Stimulated activated CD4-positive, alpha-beta T cell treated with anti-CD3 and anti-CD28 coated beads, Interleukin-4, amount 100 ng/mL, for 48 hours (primary cell): ENCODE results near the gene REXO1.
"Not testable (repeated sequence)": the region's sequence is repeated elsewhere in the genome, so short reads cannot be mapped to it uniquely, and the experiment has no call there.

Experiments
- DNase-seq, 2 donors: peaks; one replicate each; pipeline ENCODE4 v3.0.0-alpha.2; 2020; ENCODE audit warnings: low read depth in 2 of 2

The REXO1 gene

GRCh38 chr19:1813192-1814182, 34.8 kb downstream of the REXO1 start:
- DNase-seq, result no peak

GRCh38 chr19:1812426-1813191, 35.7 kb downstream of the REXO1 start:
- DNase-seq, result peak; percentile 77 to 89

GRCh38 chr19:1811942-1812425, 36.3 kb downstream of the REXO1 start, which contains the start of gene ATP8B3:
ATP8B3 (minus strand) TSS chr19:1812276; CDS start chr19:1811736, 540 bp downstream.
- DNase-seq, result no peak

GRCh38 chr19:1811472-1811894, 36.8 kb downstream of the REXO1 start:
- DNase-seq, result peak; percentile 41 to 53

DNA sequence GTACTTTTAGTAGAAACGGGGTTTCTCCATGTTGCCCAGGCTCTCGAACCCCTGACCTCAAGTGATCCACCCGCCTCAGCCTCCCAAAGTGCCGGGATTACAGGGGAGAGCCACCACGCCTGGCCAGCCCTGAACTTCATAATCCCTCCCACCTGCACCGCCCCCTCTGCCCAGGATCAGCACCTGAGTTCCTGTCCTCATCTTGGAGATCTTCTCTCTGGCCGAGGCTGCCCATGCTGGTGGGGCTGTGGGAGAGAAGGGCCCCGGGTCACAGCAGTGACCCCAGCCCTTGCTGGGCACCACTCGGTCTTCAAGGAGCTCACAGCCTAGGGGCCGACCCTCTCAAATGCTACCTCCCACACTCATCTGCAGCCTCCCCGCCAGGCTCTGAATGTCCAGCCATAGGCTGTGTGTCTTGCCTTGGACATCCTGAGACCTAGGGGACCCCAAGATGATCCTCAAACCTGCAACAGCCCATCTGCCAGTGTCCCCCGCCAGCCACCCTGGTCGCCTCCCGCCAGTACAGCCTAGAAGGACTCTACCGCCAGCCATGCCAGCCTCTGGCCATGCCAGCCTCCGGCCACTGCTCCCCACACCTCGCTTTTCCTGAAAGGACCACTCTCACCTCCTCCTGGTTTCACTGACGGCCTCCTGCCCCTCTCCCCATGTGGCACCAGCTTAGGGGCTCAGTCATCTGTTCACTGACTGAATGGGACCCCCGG, 37.7 kb downstream of the REXO1 start:
- DNase-seq, result no peak

- no peak for DNase-seq
Observed at GRCh38 chr19:1809678-1810077, 38.6 kb downstream of the REXO1 start.

- DNase-seq, result no peak
Observed at GRCh38 chr19:1808395-1808731, 39.9 kb downstream of the REXO1 start.

DNA sequence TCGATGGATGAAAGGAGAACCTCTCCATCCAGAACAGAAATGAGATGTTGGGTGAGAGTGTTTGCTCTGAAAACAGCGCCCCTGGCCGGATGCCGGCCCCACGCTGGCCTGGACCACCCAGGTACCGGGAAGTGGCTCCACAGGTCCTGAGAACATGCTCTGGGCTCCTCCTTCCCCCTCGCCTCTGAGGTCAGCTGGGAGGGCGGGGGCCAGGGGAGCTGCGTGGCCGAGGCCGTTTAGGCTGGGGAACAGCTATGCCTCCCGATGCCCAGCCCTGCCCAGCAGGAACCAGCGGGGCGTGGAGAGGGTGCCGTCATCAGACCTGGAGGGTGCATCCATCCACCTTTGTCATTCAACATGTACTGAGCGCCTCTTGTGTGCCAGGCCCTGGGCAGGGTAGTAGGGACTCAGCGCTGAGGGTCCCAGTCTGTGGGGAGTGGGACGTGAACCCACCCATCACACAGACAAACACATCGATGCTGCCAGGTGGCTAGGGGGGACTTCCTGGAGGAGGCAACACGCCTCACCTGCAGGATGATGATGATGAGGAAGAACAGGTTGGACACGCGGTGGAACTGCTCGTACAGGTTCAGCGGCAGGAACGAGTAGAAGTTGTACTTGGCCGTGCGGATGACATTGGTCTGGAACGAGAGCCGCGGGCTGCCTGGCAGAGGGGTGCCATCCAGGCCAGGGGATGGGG, 40.4 kb downstream of the REXO1 start:
- no peak for DNase-seq

DNA sequence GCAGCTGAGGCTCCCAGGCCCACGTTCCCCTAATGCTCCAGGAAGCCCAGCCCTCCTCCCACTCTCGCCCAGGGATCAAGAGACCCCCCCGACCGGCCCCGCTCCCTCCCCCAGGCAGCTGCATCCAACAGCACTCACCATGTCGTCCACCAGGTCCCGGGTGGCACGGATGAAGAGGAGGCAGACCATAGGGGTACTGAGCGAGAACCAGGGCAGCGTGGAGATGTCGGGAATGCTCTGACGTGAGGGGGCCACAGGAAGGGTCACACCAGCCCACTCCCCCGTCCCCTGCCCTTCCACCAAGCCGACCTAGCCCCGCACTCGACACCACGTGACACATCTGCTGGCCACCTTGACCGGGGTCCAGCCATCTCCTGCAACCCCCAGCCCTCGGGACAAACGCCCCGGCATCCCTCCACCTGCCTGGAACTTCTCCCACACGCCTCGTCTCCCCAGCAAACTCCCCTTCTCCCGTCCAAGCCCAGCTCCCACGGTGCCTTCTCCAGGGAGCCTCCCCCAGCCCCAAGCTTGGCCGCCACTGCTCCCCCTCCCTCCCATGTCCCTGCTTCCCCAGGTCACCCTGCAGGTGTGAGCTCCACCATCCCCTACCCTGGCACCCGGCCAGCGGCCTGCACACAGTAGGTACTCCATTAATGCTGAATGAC, 41.1 kb downstream of the REXO1 start:
- no peak for DNase-seq

DNA sequence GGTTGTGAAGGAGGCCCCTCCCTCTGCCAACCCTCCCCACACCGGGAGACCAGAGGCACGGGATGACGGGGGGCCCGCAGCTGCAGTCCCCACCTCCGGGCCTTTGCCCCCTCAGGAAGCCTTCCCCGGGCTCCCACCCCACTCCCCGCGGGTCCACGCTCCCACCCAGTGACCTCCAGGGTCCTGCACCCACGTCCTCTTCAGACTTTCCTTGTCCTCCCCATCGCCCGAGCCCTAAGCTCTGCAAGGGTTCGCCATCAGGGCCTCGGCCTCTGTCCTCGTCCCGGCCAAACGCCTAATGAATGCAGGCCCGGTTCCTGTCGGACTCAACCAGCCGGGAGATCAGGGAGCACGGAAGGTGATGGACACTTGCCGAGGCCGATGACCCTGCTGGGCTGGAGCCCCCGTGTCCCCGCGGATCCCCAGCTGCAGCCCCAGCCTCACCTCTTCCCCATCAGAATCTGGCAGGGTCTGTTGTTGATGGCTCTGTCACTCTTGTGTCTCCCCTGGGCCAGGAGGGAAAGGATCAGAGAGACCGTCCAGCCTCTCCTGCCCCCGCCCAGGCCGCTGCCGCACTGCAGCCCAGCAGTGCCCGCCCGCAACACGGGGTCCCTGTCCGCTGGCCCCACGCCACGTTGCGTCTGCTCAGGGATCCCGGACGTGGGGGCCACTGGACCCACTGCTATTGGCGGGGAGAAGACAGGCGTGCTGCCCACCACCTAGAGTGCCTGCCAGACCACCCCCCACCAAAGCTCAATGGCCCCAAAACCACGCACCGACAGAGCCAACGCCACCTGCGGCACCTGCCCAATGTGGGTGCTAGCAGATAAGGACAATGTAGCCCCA, 41.9 kb downstream of the REXO1 start:
- DNase-seq, result no peak

DNA sequence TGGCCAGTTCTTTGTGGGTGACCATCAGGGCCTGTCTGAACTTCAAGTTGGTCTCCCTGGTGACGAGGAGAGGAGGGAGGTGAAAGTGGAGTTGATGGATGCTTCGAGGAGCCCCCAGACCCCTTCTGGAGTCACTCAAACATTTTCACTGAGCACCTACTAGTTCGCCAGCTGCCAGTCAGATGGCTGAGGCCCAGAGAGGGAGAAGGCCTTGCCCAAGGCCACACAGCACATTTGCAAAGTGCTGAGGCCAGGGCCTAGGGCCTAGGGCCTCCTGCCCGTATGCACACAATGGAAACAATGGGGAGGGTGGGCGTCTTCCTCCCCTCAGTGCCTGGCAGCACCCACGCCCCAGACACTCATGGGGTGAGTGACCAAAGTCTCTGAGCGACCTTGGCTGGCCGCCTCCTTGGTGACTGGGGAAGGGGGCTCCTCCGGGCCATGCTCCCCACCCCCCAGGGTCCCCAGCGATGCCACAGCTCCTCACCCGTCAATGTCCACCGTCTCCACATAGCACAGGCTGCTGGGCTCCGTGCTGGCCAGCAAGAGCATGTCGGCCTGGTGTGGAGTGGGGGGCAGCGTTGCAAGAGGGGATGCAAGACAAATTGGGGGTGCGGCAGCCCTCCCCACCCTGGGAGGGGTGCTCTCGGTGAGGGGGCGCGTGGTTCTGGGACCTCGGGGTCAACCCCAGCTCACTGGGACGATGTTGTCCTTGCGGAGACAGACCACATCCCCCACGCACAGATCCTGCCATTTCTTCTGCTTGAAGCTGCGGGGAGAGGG, 42.7 kb downstream of the REXO1 start:
- DNase-seq, result no peak

GRCh38 chr19:1804858-1805257, 43.4 kb downstream of the REXO1 start:
- DNase-seq, result no peak

- DNase-seq, result no peak
Observed at GRCh38 chr19:1799695-1800342, 48.5 kb downstream of the REXO1 start.

DNA sequence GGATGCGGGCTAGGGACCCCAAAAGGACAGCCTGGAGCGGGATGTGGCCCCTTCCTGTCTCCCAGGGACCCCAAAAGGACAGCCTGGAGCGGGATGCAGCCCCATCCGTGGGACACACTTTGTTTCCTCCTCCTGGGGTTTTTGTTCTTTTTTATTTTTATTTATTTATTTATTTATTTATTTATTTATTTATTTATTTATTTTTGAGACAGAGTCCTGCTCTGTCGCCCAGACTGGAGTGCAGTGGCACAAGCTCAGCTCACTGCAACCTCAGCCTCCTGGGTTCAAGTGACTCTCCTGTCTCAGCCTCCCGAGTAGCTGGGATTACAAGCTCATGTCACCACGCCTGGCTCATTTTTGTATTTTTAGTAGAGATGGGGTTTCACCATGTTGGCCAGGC, 51.0 kb downstream of the REXO1 start:
- DNase-seq, result not testable (repeated sequence)

- DNase-seq, result no peak
Observed at GRCh38 chr19:1796395-1797142, 51.7 kb downstream of the REXO1 start.

- DNase-seq, result no peak
Observed at GRCh38 chr19:1794424-1795172, 53.7 kb downstream of the REXO1 start.

DNA sequence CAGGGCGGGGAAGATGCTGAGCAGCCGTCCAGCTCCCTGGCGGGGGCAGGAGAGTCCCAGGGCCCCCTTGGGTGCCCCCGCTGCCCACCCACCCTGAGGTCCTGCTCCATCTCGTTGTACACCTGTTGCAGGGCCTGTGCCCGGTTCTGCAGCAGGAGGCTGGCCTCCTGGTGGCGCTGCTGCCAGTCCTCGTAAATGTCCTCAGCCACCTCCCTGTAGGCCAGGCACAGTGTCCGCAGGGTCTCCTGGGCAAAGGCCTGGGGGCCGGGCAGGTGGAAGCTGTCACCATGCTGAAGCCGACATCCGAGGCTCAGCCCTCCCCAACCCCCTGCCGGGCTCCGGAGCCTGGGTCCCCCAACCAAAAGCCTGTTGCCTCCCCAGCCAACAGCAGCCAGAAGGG, 56.4 kb downstream of the REXO1 start:
- DNase-seq, result no peak
